HG03460 (cell line): ENCODE measurements around the gene WDR20.
A peak's percentile ranks its signal among the peaks of the same experiment; 100 is the strongest.
"Not testable (repeated sequence)": the region's sequence is repeated elsewhere in the genome, so short reads cannot be mapped to it uniquely, and the experiment has no call there.

Source experiments
- ATAC-seq: cut with Tn5 transposase; IDR thresholded peaks from one replicate; pipeline ENCODE4 v1.9.1; 2021; ENCODE audit not compliant: unreplicated experiment

Gene WDR20

GRCh38 chr14:102234331-102235264, 94.9 kb downstream of the WDR20 start:
- no peak for ATAC-seq

GRCh38 chr14:102235275-102235897, 95.7 kb downstream of the WDR20 start:
- ATAC-seq: peak; percentile 73

GRCh38 chr14:102236026-102236425, 96.3 kb downstream of the WDR20 start:
- no peak for ATAC-seq

GRCh38 chr14:102238131-102238530, 98.4 kb downstream of the WDR20 start:
- no peak for ATAC-seq

GRCh38 chr14:102238766-102239165, 99.1 kb downstream of the WDR20 start:
- no peak for ATAC-seq

- ATAC-seq: no peak
Measured at GRCh38 chr14:102239231-102239630, 99.5 kb downstream of the WDR20 start.

- not testable (repeated sequence) for ATAC-seq
Measured at GRCh38 chr14:102240481-102240880, 100.8 kb downstream of the WDR20 start.

- no peak for ATAC-seq
Measured at GRCh38 chr14:102241147-102241546, 101.5 kb downstream of the WDR20 start.

GRCh38 chr14:102243795-102244194, 104.1 kb downstream of the WDR20 start:
- ATAC-seq: not testable (repeated sequence)

GRCh38 chr14:102246071-102246470, 106.4 kb downstream of the WDR20 start:
- no peak for ATAC-seq

GRCh38 chr14:102248121-102248520, 108.4 kb downstream of the WDR20 start:
- no peak for ATAC-seq

- no peak for ATAC-seq
Measured at GRCh38 chr14:102249041-102249440, 109.3 kb downstream of the WDR20 start.

- ATAC-seq: no peak
Measured at GRCh38 chr14:102249981-102250380, 110.3 kb downstream of the WDR20 start.

GRCh38 chr14:102250636-102251035, 110.9 kb downstream of the WDR20 start:
- no peak for ATAC-seq

GRCh38 chr14:102251161-102251560, 111.5 kb downstream of the WDR20 start:
- ATAC-seq: no peak

- no peak for ATAC-seq
Measured at GRCh38 chr14:102252834-102253801, 113.4 kb downstream of the WDR20 start.

- ATAC-seq: no peak
Measured at GRCh38 chr14:102255401-102256190, 115.9 kb downstream of the WDR20 start.

GRCh38 chr14:102256716-102257115, 117.0 kb downstream of the WDR20 start:
- no peak for ATAC-seq

- ATAC-seq: no peak
Measured at GRCh38 chr14:102258136-102258535, 118.4 kb downstream of the WDR20 start.
